ENCODE data around the gene GPRIN3. TPM values are rescaled to one million over a fixed set of nuclear protein-coding genes. Genes with fewer than 3 reads are reported as not detected.

GPRIN3 gene
- 2.2 and 2.4 TPM in 2 replicates for total RNA-seq
- 0.16 and 0.17 TPM in 2 replicates for polyA plus RNA-seq
- polyA plus RNA-seq (2011; cell fraction: cytosol; rRNA removed), result 0.18 and 0.22 TPM in 2 replicates
- 0.56 and 0.70 TPM in 2 replicates for polyA plus RNA-seq (2011; cell fraction: nucleus; rRNA removed)
- 0.20 and 0.43 TPM in 2 replicates for polyA plus RNA-seq (2012)
- polyA minus RNA-seq, result 1.6 and 2.1 TPM in 2 replicates
- not detected for polyA minus RNA-seq (2011; cell fraction: cytosol; rRNA and poly(A)+ RNA removed)
- polyA minus RNA-seq (2011; cell fraction: nucleus; rRNA and poly(A)+ RNA removed), result 1.5 and 2.6 TPM in 2 replicates
- percentile 58 among the genes with signal in this experiment for Bru-seq, nascent RNA
- BruChase-seq, experiment 1, labeled RNA remaining after a 6-hour chase, result percentile 65 among the genes with signal in this experiment
- percentile 65 among the genes with signal in this experiment for BruChase-seq, experiment 2, labeled RNA remaining after a 2-hour chase
- long read RNA-seq, full-length matches to known transcripts, result 2 of 2 reads
- long read RNA-seq, partial matches to known transcripts, result 0 of 2 reads
- long read RNA-seq, other reads (novel, unspliced or antisense), result 0 of 2 reads

- no peaks in the 10 kb centered on the region for H3K27me3 ChIP-seq (ENCODE audit: control insufficient read depth in 2 of 2, insufficient read depth in 2 of 2, low read length in 2 of 2)
- H3K9ac ChIP-seq (replicated peaks; ENCODE audit: extremely low read depth, insufficient read depth, low read length), result peak within 1 kb of the TSS; percentile 47
- H3K79me2 ChIP-seq (ENCODE audit: control insufficient read depth, insufficient read depth, low read length), result no peaks in the 10 kb centered on the region
- ChIA-PET POLR2A (no interaction called here), CTCF (interaction anchor here (0.6 to 2.6 kb wide), 10 partner anchors 9 to 128 kb away, joined by 3 to 8 read pairs (median 3); no protein-coding TSS in a partner anchor)
- H3K4me1 ChIP-seq (ENCODE audit: control insufficient read depth, extremely low read depth, insufficient read depth, low read length), result peaks cover 9% of the 10 kb centered on the region
- H3K4me2 ChIP-seq (ENCODE audit: insufficient read depth, low read length), result peak within 1 kb of the TSS; percentile 84
- H3K9me3 ChIP-seq (replicated peaks; ENCODE audit: control insufficient read depth, insufficient read depth, low read length), result no peaks in the 10 kb centered on the region
- BruUV-seq (replicated peaks), result no TSS peak
- H3K9me1 ChIP-seq (replicated peaks; ENCODE audit: control insufficient read depth, extremely low read depth, insufficient read depth, low read length), result no peaks in the 10 kb centered on the region
- TF ChIP-seq EZH2 (IDR thresholded peaks at IDR 0.05; ENCODE audit: borderline replicate concordance, low read depth, low read length, severe bottlenecking) (peak; percentile 47), JUN (IDR thresholded peaks at IDR 0.05; ENCODE audit: borderline replicate concordance, insufficient read depth, insufficient read length, low read depth) (no peak), GATA2 (IDR thresholded peaks at IDR 0.05; ENCODE audit: insufficient read depth, insufficient read length, low read depth, low read length) (no peak), MYC (IDR thresholded peaks at IDR 0.05; ENCODE audit: low read depth, low read length) (no peak), MAX (IDR thresholded peaks at IDR 0.05; ENCODE audit: insufficient read depth, insufficient read length) (no peak), POLR2A (IDR thresholded peaks at IDR 0.05; ENCODE audit: low read depth, low read length) (no peak)
- TF ChIP-seq, protein P1, sequence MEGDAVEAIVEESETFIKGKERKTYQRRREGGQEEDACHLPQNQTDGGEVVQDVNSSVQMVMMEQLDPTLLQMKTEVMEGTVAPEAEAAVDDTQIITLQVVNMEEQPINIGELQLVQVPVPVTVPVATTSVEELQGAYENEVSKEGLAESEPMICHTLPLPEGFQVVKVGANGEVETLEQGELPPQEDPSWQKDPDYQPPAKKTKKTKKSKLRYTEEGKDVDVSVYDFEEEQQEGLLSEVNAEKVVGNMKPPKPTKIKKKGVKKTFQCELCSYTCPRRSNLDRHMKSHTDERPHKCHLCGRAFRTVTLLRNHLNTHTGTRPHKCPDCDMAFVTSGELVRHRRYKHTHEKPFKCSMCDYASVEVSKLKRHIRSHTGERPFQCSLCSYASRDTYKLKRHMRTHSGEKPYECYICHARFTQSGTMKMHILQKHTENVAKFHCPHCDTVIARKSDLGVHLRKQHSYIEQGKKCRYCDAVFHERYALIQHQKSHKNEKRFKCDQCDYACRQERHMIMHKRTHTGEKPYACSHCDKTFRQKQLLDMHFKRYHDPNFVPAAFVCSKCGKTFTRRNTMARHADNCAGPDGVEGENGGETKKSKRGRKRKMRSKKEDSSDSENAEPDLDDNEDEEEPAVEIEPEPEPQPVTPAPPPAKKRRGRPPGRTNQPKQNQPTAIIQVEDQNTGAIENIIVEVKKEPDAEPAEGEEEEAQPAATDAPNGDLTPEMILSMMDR (IDR thresholded peaks at IDR 0.05; ENCODE audit: extremely low read depth in 1 of 2, insufficient read depth in 1 of 2, low read depth in 1 of 2, low read length in 2 of 2), result peak in 1 of 2 donors; percentile 22
- no peaks in the 10 kb centered on the region for H3K36me3 ChIP-seq (ENCODE audit: control insufficient read depth in 2 of 2, extremely low read depth in 1 of 2, insufficient read depth in 2 of 2, low read length in 2 of 2)
- H2AFZ ChIP-seq (ENCODE audit: low read depth, low read length), result peak within 1 kb of the TSS; percentile 95
- intact Hi-C loops (cut with micrococcal nuclease) (loop anchor here (1.0 kb wide), 2 partner anchors 10 to 127 kb away; no protein-coding TSS in a partner anchor), dilution Hi-C loops (cut with MboI; ENCODE audit: extremely low pct_ligation_motif_present, low sequenced_read_pairs) (no loop called here)
- no peaks in the 10 kb centered on the region for H4K20me1 ChIP-seq (replicated peaks; ENCODE audit: control insufficient read depth, extremely low read depth, insufficient read depth, low read length)
- H3K27ac ChIP-seq (ENCODE audit: insufficient read depth, low read depth, low read length), result no peak within 1 kb of the TSS
- H3K4me3 ChIP-seq (replicated peaks in 1 of 3; ENCODE audit: insufficient read depth in 1 of 3, low read depth in 1 of 3, low read length in 3 of 3), result peak within 1 kb of the TSS; percentile 48 to 73 (median 50)
- DNase-seq (ENCODE audit: low read depth, low spot score) (peak; percentile 62), FAIRE-seq (no peak)
Measured at GRCh38 chr4:89307446-89308160, at the start of gene GPRIN3. Gene GPRIN3, minus strand, starts transcription at chr4:89307800. Its CDS starts 57,690 bp downstream, at chr4:89250110.
